HG03558 (cell line): Measurements from ENCODE around the gene PHACTR3.

ENCODE experiments used
- ATAC-seq: cut with Tn5 transposase; IDR thresholded peaks from one replicate; pipeline ENCODE4 v1.9.1; 2021; ENCODE audit warnings: moderate number of reproducible peaks; ENCODE audit not compliant: unreplicated experiment; ENCODE audit errors: extremely low read depth

PHACTR3 gene

DNA sequence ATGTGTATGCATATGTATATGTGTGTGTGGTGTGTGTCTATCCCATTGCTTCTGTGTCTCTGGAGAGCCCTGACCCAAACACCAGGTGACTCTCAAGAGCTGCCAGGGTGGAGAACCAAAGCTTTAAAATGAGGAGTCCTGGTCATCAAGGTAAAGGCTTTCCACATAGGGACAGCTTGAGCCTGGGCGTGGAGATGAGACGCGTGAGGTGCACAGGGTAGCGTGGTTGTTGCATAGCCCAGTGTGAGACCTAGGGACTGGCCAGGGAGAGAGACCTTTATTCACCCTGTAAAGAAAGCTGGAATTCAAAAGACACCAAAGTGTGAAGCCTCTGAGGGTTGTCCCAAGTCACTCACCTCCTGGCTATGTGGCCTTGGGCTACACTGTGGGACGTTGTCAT lies 180.0 kb downstream of the PHACTR3 start:
- no peak for ATAC-seq

GRCh38 chr20:59784791-59785668 lies 180.7 kb downstream of the PHACTR3 start:
- ATAC-seq: no peak

- ATAC-seq: no peak
These were observed 181.3 kb downstream of the PHACTR3 start for GRCh38 chr20:59785669-59785959.

DNA sequence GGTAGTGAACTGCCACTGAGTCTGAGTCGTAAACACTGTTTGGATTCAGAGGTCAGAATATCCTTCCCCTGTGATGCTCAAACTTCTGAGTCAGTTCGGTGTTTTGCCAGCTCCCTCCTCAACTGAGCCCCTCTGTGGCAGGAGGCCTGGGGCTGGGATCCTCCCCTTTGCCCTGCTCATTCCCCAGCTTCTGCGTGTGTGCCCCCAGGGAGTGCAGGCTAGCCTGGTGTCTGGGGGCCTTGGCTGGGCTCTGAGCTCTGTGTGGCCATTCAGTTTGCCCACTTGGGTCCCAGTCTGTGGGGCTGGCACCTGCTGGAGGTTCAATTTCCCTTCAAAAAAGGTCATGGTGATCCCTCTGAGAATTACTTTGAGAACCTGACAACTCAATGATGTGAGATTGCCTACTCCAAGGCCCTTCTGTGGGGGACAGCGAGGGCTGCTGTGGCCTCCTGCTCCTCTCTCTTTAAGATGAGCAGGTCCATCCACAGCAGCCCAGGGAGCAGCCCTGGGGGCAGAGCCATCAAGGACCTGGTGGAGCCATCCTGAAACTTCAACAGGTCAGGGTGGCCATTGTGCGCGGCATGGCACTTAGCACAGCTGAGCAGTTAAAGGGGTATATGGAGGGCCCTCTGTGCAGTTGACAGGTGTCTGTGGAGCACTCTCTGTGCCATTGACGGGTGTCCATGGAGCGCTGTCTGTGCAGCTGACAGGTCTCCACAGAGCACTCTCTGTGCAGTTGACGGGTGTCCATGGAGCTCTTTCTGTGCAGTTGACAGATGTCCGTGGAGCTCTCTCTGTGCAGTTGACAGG lies 181.9 kb downstream of the PHACTR3 start:
- ATAC-seq: no peak

DNA sequence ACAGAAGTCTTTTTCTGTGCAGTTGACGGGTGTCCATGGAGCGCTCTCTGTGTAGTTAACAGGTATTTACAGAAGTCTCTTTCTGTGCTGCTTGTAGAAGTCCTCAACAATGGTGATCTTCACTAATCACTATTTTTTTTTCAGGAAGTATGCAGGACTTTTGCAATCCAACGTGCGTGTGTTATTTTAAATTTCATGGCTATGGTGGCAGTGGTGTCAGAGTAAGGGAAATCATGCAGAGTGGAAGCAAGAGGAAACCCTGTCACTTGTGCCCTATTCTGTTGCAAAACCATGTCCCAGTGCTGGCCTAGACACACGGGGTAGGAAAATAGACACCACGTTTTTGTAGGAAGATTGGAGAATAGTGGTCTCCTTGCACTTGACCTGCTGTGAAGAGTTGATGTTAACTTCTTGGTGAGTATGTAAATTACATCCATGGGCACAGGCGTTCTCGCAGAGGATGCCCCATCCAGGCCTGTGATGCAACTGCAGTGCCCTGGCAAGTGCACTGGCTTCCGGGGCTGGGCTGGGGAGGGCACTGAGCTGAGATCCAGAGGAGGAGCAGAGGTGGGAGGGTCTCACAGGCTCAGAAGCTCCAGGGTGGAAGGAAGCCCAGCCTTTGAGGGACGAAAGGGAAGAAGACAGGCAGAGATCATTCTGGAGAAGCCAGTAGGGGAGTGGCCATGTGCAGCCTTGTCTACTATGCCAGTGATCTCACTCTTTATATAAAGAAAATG lies 182.6 kb downstream of the PHACTR3 start:
- ATAC-seq: no peak

GRCh38 chr20:59787538-59787890 lies 183.2 kb downstream of the PHACTR3 start:
- ATAC-seq: no peak

DNA sequence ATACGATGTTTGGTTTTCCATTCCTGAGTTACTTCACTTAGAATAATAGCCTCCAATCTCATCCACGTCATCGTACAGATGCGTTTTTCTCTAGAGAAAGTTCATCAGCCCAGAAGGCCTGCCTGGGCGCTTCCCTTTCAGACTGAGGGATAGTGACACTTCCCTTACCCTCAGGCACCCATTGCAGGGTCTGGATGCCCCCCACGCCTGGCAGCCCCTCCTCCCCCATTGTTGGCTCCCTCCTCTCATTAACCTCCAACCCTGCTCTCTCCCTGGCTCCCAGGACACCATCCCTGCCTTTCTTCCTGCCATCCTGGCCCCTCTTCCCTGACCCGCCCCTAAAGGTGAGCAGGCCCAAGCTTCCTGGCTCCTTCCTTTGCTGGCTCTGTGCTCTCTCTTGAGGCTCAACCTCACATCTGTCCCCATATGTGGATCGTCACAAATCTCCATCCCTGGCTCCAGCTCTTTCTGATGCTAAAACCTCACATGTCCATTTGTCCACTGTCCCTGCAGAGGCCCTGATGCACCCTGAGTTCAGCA lies 183.9 kb downstream of the PHACTR3 start:
- ATAC-seq: no peak

- no peak for ATAC-seq
These were observed 184.6 kb downstream of the PHACTR3 start for GRCh38 chr20:59788811-59789397.

GRCh38 chr20:59789686-59790085 lies 185.3 kb downstream of the PHACTR3 start:
- no peak for ATAC-seq

DNA sequence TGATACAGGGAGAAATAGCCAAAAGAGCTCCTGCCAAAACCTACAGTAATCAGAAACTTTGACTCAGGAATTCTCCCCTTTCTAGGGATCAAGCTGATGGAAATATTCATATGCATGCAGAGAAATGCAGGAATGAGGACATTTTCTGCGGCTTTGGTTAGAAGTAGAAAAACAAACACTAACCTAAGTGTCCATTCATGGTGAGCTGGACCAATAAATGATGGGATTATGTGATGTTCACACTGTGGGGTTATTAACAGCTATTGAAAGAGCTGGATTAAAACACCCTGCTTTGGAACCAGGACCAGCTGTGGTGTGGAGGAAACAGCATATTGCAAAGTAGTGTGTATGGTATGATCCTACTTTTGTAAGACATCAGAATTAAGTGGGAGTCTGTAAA lies 186.0 kb downstream of the PHACTR3 start:
- ATAC-seq: no peak

DNA sequence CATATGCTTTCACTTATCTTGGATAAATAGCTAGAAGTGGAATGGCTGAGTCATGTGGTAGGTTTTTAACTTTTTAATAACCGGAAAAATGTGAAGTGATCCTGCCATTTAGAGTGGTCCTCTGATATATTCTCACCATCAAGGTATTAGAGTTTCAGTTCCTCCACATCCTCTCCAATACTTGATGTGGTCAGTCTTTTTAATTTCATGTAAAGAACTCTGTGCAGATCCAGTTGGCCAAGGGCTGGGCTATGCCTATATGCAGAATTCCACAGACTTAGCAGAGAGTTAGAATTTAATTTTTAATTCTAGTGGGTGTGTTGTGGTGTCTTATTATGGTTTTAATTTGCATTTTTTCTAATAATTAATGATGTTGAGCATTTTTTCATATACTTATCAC lies 188.0 kb downstream of the PHACTR3 start:
- ATAC-seq: no peak

- no peak for ATAC-seq
These were observed 190.2 kb downstream of the PHACTR3 start for GRCh38 chr20:59794555-59794954.

DNA sequence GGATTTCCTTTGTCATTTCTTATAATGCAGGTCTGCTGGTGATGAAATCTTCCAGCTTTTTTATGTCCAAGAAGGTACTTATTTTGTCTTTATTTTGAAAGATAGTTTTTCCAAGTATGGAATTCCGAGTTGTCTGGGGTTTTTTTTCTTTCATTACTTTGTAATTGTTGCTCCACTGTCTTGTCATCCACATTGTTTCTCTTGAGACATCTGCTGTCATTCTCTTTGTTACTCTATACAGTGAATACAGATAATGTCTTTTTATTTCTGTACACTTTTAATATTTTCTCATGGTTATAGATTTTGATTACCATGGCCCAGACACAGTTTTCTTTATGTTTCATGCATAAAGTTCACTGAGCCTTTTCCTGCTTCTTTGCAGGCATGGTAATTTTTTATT lies 196.0 kb downstream of the PHACTR3 start:
- ATAC-seq: no peak

DNA sequence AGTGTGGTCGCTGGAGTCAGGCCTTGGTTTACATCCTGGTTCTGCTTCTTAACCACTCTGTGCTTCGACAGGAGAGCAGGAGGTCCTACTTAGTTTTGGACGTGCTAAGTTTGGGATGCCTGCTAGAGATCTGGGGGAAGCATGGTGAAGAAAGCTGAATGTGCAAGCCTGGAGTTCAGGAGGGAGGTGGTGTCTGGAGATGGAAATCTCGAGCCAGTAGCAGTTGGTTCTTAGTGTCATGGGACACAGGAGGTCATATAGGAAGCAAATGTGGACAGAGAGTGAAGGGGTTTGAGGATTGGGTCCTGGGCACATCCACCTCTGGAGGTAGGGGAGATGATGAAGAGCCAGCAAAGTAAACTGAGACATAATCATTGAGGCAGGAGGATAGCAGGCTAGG lies 197.7 kb downstream of the PHACTR3 start:
- ATAC-seq: no peak

DNA sequence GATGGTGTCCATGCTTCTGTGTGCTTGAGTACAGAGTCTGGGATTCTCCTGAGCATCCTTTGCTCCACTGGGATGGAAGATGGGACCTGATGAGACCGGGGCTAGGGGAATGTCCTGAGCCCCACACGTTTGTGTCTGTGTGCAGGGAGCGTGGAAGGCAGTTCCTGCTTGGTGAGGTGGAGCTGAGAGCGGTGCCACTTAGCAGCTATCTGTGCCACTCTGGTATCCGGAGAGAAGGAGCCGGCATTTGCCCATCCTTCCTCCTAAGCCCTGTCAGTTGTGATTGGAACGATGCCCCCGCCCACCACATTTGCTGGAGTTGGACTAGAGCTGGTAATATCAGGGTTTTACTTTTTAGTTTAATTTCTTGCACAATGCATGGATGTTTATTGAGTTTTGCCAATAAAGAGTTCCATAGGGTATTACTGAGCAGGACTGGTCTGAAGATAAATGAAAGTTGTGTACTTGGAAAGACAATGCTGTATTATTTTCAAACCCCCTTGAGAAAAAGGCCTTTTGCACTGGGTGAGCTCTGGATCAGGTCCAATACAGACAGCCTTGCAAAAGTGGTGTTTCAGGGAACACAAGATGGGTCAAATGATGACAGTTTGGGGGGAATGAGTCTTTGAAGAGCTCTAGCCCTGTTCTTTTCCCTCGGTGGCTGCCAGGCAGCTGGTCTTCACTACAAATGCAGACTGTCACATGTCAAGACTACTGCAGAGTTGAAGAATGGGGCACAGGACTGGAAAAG lies 198.3 kb downstream of the PHACTR3 start:
- ATAC-seq: no peak

DNA sequence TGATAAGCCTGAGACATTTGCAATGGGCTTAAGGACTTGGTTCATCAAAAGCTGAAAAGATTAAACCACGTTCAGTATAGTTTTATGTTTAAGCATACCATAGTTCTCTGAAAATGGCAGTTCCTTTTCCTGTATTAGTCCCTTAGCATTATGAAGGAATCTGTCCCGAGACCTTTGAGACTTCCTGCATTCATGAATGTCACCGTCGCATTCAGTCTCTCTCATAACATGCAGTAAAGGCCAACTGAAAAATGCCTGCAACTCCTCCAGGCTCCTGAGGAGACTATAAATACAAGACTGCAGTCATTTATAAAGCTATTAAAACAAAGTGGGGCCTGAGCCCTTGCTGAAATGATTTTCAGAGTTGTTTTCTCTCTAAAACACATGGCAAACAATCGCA lies 200.0 kb downstream of the PHACTR3 start:
- ATAC-seq: no peak

DNA sequence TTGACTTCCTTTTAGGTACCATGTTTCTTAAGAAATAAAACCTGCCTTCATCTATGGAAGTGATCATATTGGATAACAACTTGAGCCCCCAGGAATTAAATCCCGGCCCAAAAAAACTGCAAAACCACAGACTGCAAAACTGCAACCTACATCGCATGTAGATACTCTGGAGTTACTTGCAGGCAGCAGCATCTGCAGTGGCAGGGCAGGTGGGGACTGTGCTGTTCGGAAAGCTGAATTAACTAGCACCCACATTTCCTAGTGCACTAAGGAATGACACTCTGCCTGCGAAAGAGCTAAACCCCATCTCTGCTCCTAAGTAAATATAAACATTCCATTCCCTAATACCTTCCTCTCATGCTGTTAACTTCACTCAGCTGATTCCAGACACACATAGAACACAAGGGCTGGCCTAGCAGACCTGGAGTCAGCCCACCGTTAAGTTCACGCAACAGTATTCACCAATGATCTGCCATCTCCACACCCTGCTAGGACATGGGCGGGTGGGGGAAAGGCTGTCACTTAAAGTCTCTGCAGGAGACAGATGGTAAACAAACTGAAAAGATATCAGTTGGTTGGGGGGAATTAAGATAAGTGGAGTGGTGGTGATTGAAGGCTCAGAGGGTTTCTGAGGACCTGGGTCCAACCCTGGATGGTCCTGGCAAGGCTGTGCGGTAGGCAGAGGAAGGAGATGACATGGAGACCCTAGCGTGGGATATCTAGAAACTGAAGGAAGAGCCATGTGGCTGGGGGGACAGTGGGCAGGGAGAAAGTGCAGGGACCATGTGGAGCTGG lies 200.7 kb downstream of the PHACTR3 start:
- no peak for ATAC-seq

GRCh38 chr20:59805786-59806577 lies 201.6 kb downstream of the PHACTR3 start:
- ATAC-seq: no peak
